Fibroblast of lung (primary cell): ENCODE measurements around the gene CXADR. TPM values are rescaled to one million over a fixed set of nuclear protein-coding genes. Genes with fewer than 3 reads are reported as not detected.

Source experiments
- DNase-seq, 2 donors: peaks; one replicate each; pipeline versions ENCODE4 v3.0.0 to v3.0.0-alpha.2; 2010; ENCODE audit warnings: low read depth in 2 of 2
- H2AFZ ChIP-seq: 2 replicates; pipeline ENCODE4 v1.5.1; 2012; ENCODE audit warnings: low read length, control low read depth, inconsistent platforms
- H3K27ac ChIP-seq: 2 replicates; pipeline ENCODE4 v1.5.1; 2011; ENCODE audit warnings: low read length, control low read depth; ENCODE audit not compliant: insufficient read depth
- H3K27me3 ChIP-seq: 2 replicates; pipeline ENCODE4 v1.5.1; 2011; ENCODE audit warnings: mild to moderate bottlenecking, low read length; ENCODE audit not compliant: control insufficient read depth, insufficient read depth
- H3K36me3 ChIP-seq: 2 replicates; pipeline ENCODE4 v1.5.1; 2011; ENCODE audit warnings: low read length; ENCODE audit not compliant: control insufficient read depth, insufficient read depth
- H3K4me1 ChIP-seq: 2 replicates; pipeline ENCODE4 v1.5.1; 2011; ENCODE audit warnings: low read length; ENCODE audit not compliant: control insufficient read depth, insufficient read depth; ENCODE audit errors: extremely low read depth
- H3K4me2 ChIP-seq: 2 replicates; pipeline ENCODE4 v1.5.1; 2011; ENCODE audit warnings: low read length, control low read depth; ENCODE audit not compliant: insufficient read depth; ENCODE audit errors: extremely low read depth
- H3K4me3 ChIP-seq, 4 experiments: fragments of 200-600 bp in 1 of 4; sonication (generic) in 1 of 4; replicated peaks in 1 of 4; 2 replicates each; pipeline ENCODE4 v1.5.1; 2011 to 2016; ENCODE audit warnings: low read length in 4 of 4, low read depth in 3 of 4, mild to moderate bottlenecking in 3 of 4, control low read depth in 2 of 4, inconsistent platforms in 1 of 4, mixed read lengths in 1 of 4; ENCODE audit not compliant: insufficient read depth in 1 of 4; ENCODE audit errors: control extremely low read depth in 1 of 4
- H3K79me2 ChIP-seq: 2 replicates; pipeline ENCODE4 v1.5.1; 2012; ENCODE audit warnings: mild to moderate bottlenecking, low read length, inconsistent platforms; ENCODE audit not compliant: control insufficient read depth, insufficient read depth
- H3K9ac ChIP-seq: 2 replicates; pipeline ENCODE4 v1.5.1; 2011; ENCODE audit warnings: mild to moderate bottlenecking, low read length, control low read depth; ENCODE audit not compliant: insufficient read depth
- H3K9me3 ChIP-seq: 2 replicates; pipeline ENCODE4 v1.5.1; 2012; ENCODE audit warnings: low read depth, low read length; ENCODE audit not compliant: control insufficient read depth, insufficient read depth
- H4K20me1 ChIP-seq: 2 replicates; pipeline ENCODE4 v1.5.1; 2011; ENCODE audit warnings: low read length; ENCODE audit not compliant: control insufficient read depth, insufficient read depth; ENCODE audit errors: extremely low read depth
- CTCF ChIP-seq, 2 donors: IDR thresholded peaks in 1 of 2; conservative IDR thresholded peaks in 1 of 2; 1 replicate in 1 of 2; 2 replicates in 1 of 2; pipeline ENCODE4 v1.5.1; 2011 to 2012; ENCODE audit warnings: low read length in 2 of 2, control low read depth in 1 of 2, inconsistent platforms in 1 of 2, low read depth in 1 of 2, mild to moderate bottlenecking in 1 of 2
- EZH2 ChIP-seq: IDR thresholded peaks from 2 replicates; pipeline ENCODE4 v1.5.1; 2012; ENCODE audit warnings: low read length, control low read depth, mild to moderate bottlenecking; ENCODE audit errors: missing control alignments
- polyA plus RNA-seq, 2 donors: library from polyadenylated mRNA; depleted of rRNA in 1 of 2; stranded (reverse) in 1 of 2; unstranded in 1 of 2; fragments of >200 nt; gene quantifications; 2 replicates each; pipeline ENCODE4 v1.2.1, GENCODE V29; 2011 to 2012; ENCODE audit warnings: missing spikeins in 1 of 2
- total RNA-seq: library from RNA; depleted of rRNA; stranded (reverse); fragments of >200 nt; gene quantifications from 2 replicates; pipeline ENCODE4 v1.2.1, GENCODE V29; 2014

The CXADR gene
- total and polyA plus RNA-seq, 2 donors (not counting 1 experiment from before 2014, with no cell fraction given) = 0.69 to 9.9 TPM

GRCh38 chr21:17616831-17617230 lies 104.0 kb downstream of the CXADR start:
- H3K27ac ChIP-seq = no peak overlapping the region
- no peak overlapping the region for H3K9ac ChIP-seq
- H3K4me2 ChIP-seq = no peak overlapping the region
- H3K79me2 ChIP-seq = peaks cover 3% of the 10 kb centered on the region
- TF ChIP-seq EZH2 (no peak), CTCF (conservative IDR thresholded peaks at IDR 0.05 in 1 of 2, IDR thresholded peaks at IDR 0.05 in 1 of 2; ENCODE audit: low read depth in 1 of 2, low read length in 2 of 2) (no peak)
- no peak overlapping the region for H2AFZ ChIP-seq
- H4K20me1 ChIP-seq = no peaks in the 10 kb centered on the region
- no peaks in the 10 kb centered on the region for H3K27me3 ChIP-seq
- no peaks in the 10 kb centered on the region for H3K36me3 ChIP-seq
- no peaks in the 10 kb centered on the region for H3K4me1 ChIP-seq
- no peak for DNase-seq
- no peaks in the 10 kb centered on the region for H3K9me3 ChIP-seq
- H3K4me3 ChIP-seq = no peak overlapping the region

GRCh38 chr21:17622018-17622417 lies 109.2 kb downstream of the CXADR start:
- TF ChIP-seq EZH2 (no peak), CTCF (conservative IDR thresholded peaks at IDR 0.05 in 1 of 2, IDR thresholded peaks at IDR 0.05 in 1 of 2; ENCODE audit: low read depth in 1 of 2, low read length in 2 of 2) (no peak)
- Histone ChIP-seq H4K20me1 (no peaks in the 10 kb centered on the region), H2AFZ (no peak overlapping the region), H3K4me2 (no peak overlapping the region), H3K27ac (no peak overlapping the region), H3K4me1 (no peaks in the 10 kb centered on the region), H3K9me3 (no peaks in the 10 kb centered on the region), H3K4me3 (no peak overlapping the region), H3K36me3 (no peaks in the 10 kb centered on the region), H3K27me3 (no peaks in the 10 kb centered on the region), H3K79me2 (no peaks in the 10 kb centered on the region), H3K9ac (no peak overlapping the region)
- DNase-seq = no peak

- no peak for DNase-seq
- Histone ChIP-seq H3K9me3 (no peaks in the 10 kb centered on the region), H4K20me1 (no peaks in the 10 kb centered on the region), H3K79me2 (no peaks in the 10 kb centered on the region), H3K27ac (no peak overlapping the region), H3K4me2 (no peak overlapping the region), H3K27me3 (no peaks in the 10 kb centered on the region), H3K4me3 (no peak overlapping the region), H3K9ac (no peak overlapping the region), H3K36me3 (no peaks in the 10 kb centered on the region), H2AFZ (no peak overlapping the region), H3K4me1 (no peaks in the 10 kb centered on the region)
- TF ChIP-seq EZH2 (no peak), CTCF (conservative IDR thresholded peaks at IDR 0.05 in 1 of 2, IDR thresholded peaks at IDR 0.05 in 1 of 2; ENCODE audit: low read depth in 1 of 2, low read length in 2 of 2) (no peak)
Observed at GRCh38 chr21:17631195-17631594, 118.4 kb downstream of the CXADR start.
